CD14-positive monocyte (primary cell): ENCODE measurements around the gene HDAC4. TPM values are rescaled to one million over a fixed set of nuclear protein-coding genes. Genes with fewer than 3 reads are reported as not detected.
A peak's percentile ranks its signal among the peaks of the same experiment; 100 is the strongest.

Experiments used
- DNase-seq, 3 donors: peaks; one replicate each; pipeline ENCODE4 v3.0.0-alpha.2; 2011 to 2022
- H2AFZ ChIP-seq: 2 replicates; pipeline ENCODE4 v1.6.0; 2012; ENCODE audit warnings: mild to moderate bottlenecking, low read depth, low read length, inconsistent platforms; ENCODE audit not compliant: insufficient read depth, poor library complexity, severe bottlenecking
- H3K27ac ChIP-seq, 2 donors: 1 replicate in 1 of 2; 2 replicates in 1 of 2; pipeline ENCODE4 v1.5.1; 2012 to 2013; ENCODE audit warnings: low read length in 2 of 2, control low read depth in 1 of 2, inconsistent platforms in 1 of 2, low read depth in 1 of 2, mild to moderate bottlenecking in 1 of 2
- H3K27me3 ChIP-seq, 2 donors: one replicate each; pipeline versions ENCODE4 v1.6.0 to v1.6.1; 2011 to 2013; ENCODE audit warnings: low read length in 2 of 2; ENCODE audit not compliant: control insufficient read depth in 2 of 2, insufficient read depth in 2 of 2
- H3K36me3 ChIP-seq, 2 donors: replicated peaks in 1 of 2; 1 replicate in 1 of 2; 2 replicates in 1 of 2; pipeline versions ENCODE4 v1.5.1 to v1.6.1; 2012 to 2013; ENCODE audit warnings: low read length in 2 of 2, control low read depth in 1 of 2, inconsistent platforms in 1 of 2, mild to moderate bottlenecking in 1 of 2; ENCODE audit not compliant: insufficient read depth in 2 of 2, control insufficient read depth in 1 of 2
- H3K4me1 ChIP-seq, 2 donors: 1 replicate in 1 of 2; 2 replicates in 1 of 2; pipeline versions ENCODE4 v1.5.1 to v1.6.1; 2012 to 2013; ENCODE audit warnings: low read length in 2 of 2, control low read depth in 1 of 2, inconsistent platforms in 1 of 2, mild to moderate bottlenecking in 1 of 2, moderate library complexity in 1 of 2; ENCODE audit not compliant: insufficient read depth in 2 of 2, control insufficient read depth in 1 of 2
- H3K4me2 ChIP-seq: replicated peaks from 2 replicates; pipeline ENCODE3; 2012; ENCODE audit warnings: low read length, moderate library complexity, mild to moderate bottlenecking; ENCODE audit not compliant: poor library complexity, severe bottlenecking; ENCODE audit errors: extremely low read depth
- H3K4me3 ChIP-seq, 3 experiments: fragments of 200-600 bp in 1 of 3; sonication (generic) in 1 of 3; replicated peaks in 1 of 3; 1 replicate in 2 of 3; 2 replicates in 1 of 3; pipeline ENCODE4 v1.5.1; 2011 to 2013; ENCODE audit warnings: low read length in 3 of 3, mild to moderate bottlenecking in 3 of 3, control low read depth in 2 of 3, low read depth in 2 of 3, inconsistent platforms in 1 of 3, moderate library complexity in 1 of 3
- H3K79me2 ChIP-seq: 2 replicates; pipeline ENCODE4 v1.6.0; 2012; ENCODE audit warnings: mild to moderate bottlenecking, control low read depth, inconsistent platforms, low read length, moderate library complexity; ENCODE audit not compliant: insufficient read depth
- H3K9ac ChIP-seq: 2 replicates; pipeline ENCODE4 v1.6.0; 2017; ENCODE audit warnings: low read length, mild to moderate bottlenecking; ENCODE audit not compliant: insufficient read depth, poor library complexity, severe bottlenecking
- H3K9me3 ChIP-seq, 2 donors: replicated peaks in 1 of 2; 1 replicate in 1 of 2; 2 replicates in 1 of 2; pipeline versions ENCODE4 v1.5.1 to v1.6.1; 2012 to 2013; ENCODE audit warnings: low read length in 2 of 2, control low read depth in 1 of 2; ENCODE audit not compliant: control insufficient read depth in 1 of 2, insufficient read depth in 1 of 2
- H4K20me1 ChIP-seq: 2 replicates; pipeline ENCODE4 v1.6.0; 2012; ENCODE audit warnings: mild to moderate bottlenecking, low read length, control low read depth, moderate library complexity; ENCODE audit not compliant: insufficient read depth
- H3K27ac Mint-ChIP-seq, 7 donors: one replicate each; pipeline ENCODE4 v1.8.0; 2020; ENCODE audit warnings: mild to moderate bottlenecking in 7 of 7, mixed read lengths in 7 of 7, moderate library complexity in 6 of 7, inconsistent platforms in 2 of 7
- H3K27me3 Mint-ChIP-seq, 3 donors: one replicate each; pipeline ENCODE4 v1.8.0; 2021 to 2022; ENCODE audit warnings: low read depth in 3 of 3, mild to moderate bottlenecking in 3 of 3, mixed read lengths in 3 of 3, moderate library complexity in 3 of 3, inconsistent platforms in 1 of 3
- H3K36me3 Mint-ChIP-seq, 2 donors: one replicate each; pipeline ENCODE4 v1.8.0; 2020; ENCODE audit warnings: mixed read lengths in 2 of 2, inconsistent platforms in 1 of 2, mild to moderate bottlenecking in 1 of 2
- H3K4me1 Mint-ChIP-seq: one replicate; pipeline ENCODE4 v1.8.0; 2020; ENCODE audit warnings: mild to moderate bottlenecking, mixed read lengths
- H3K4me3 Mint-ChIP-seq, 2 donors: one replicate each; pipeline ENCODE4 v1.8.0; 2020; ENCODE audit warnings: mild to moderate bottlenecking in 2 of 2, mixed read lengths in 2 of 2, moderate library complexity in 1 of 2
- H3K9me3 Mint-ChIP-seq, 7 donors: one replicate each; pipeline ENCODE4 v1.8.0; 2020 to 2022; ENCODE audit warnings: mixed read lengths in 7 of 7, mild to moderate bottlenecking in 6 of 7, moderate library complexity in 6 of 7, inconsistent platforms in 2 of 7
- CTCF ChIP-seq: fragments of 200-600 bp; IDR thresholded peaks from one replicate; pipeline ENCODE4 v1.8.0; 2022; ENCODE audit warnings: antibody characterized with exemption, mild to moderate bottlenecking
- WGBS: methylation state at CpG from one replicate; pipeline ENCODE4 v1.1.5; 2013; ENCODE audit warnings: missing lambda C conversion rate; ENCODE audit not compliant: insufficient coverage; 5-methylcytosine and 5-hydroxymethylcytosine counted together
- intact Hi-C, 2 donors: fragments of 100-400 bp; cut with micrococcal nuclease; formaldehyde crosslinking; loops; one replicate each; pipeline versions ENCODE4 v1.15.0 to v1.15.1; 2023
- polyA plus RNA-seq, 3 donors: library from polyadenylated mRNA; depleted of rRNA in 1 of 3; unstranded in 2 of 3; stranded (reverse) in 1 of 3; fragments of 300-500 nt in 2 of 3; fragments of >200 nt in 1 of 3; fragmentation: Illumina TruSeq in 2 of 3; gene quantifications; 1 replicate in 2 of 3; 2 replicates in 1 of 3; pipeline ENCODE4 v1.2.3, GENCODE V29; 2012 to 2021

Gene HDAC4
- polyA plus RNA-seq, 3 donors = 3.3 to 23.0 (median 4.5) TPM

GRCh38 chr2:239393388-239393940 lies 7.4 kb downstream of the HDAC4 start:
- Histone ChIP-seq H3K79me2 (peaks cover 99% of the 10 kb centered on the region), H3K4me1 (peaks cover 0 to 21% of the 10 kb centered on the region in 2 donors), H3K27me3 (no peaks in the 10 kb centered on the region), H3K9ac (no peak overlapping the region), H2AFZ (no peak overlapping the region), H3K4me2 (no peak overlapping the region), H3K36me3 (peaks cover 8 to 31% of the 10 kb centered on the region in 2 donors), H4K20me1 (peaks cover 69% of the 10 kb centered on the region), H3K9me3 (peaks cover 0 to 8% of the 10 kb centered on the region in 2 donors), H3K4me3 (no peak overlapping the region), H3K27ac (peak overlapping the region in 1 of 2 donors; percentile 31)
- Mint-ChIP-seq H3K27ac (peak overlapping the region in 5 of 7 donors; percentile 33 to 84 (median 66)), H3K27me3 (no peaks in the 10 kb centered on the region), H3K4me1 (peaks cover 40% of the 10 kb centered on the region), H3K9me3 (peaks cover 2 to 11% (median 5%) of the 10 kb centered on the region in 7 donors), H3K4me3 (no peak overlapping the region), H3K36me3 (peaks cover 27 to 43% of the 10 kb centered on the region in 2 donors)
- no peak for TF ChIP-seq CTCF
- intact Hi-C loops = loop anchor here in 1 of 2 donors (10.0 kb wide), 1 partner anchor 119 kb away; no protein-coding TSS in a partner anchor
- no peak for DNase-seq
- 58% methylated on average over 6 of the region's 7 CpGs for whole genome bisulfite sequencing

- intact Hi-C loops = loop anchor here in 1 of 2 donors (10.0 kb wide), 1 partner anchor 118 kb away; no protein-coding TSS in a partner anchor
- no peak for TF ChIP-seq CTCF
- Mint-ChIP-seq H3K36me3 (peaks cover 29 to 47% of the 10 kb centered on the region in 2 donors), H3K9me3 (peaks cover 2 to 11% (median 5%) of the 10 kb centered on the region in 7 donors), H3K4me3 (no peak overlapping the region), H3K4me1 (peaks cover 36% of the 10 kb centered on the region), H3K27me3 (no peaks in the 10 kb centered on the region), H3K27ac (peak overlapping the region in 4 of 7 donors; percentile 33 to 64 (median 38))
- Histone ChIP-seq H3K27ac (peak overlapping the region in 1 of 2 donors; percentile 31), H3K9ac (no peak overlapping the region), H3K79me2 (peaks cover 99% of the 10 kb centered on the region), H2AFZ (no peak overlapping the region), H3K4me2 (no peak overlapping the region), H3K4me1 (peaks cover 0 to 15% of the 10 kb centered on the region in 2 donors), H3K36me3 (peaks cover 14 to 38% of the 10 kb centered on the region in 2 donors), H3K27me3 (no peaks in the 10 kb centered on the region), H4K20me1 (peaks cover 71% of the 10 kb centered on the region), H3K9me3 (peaks cover 0 to 8% of the 10 kb centered on the region in 2 donors), H3K4me3 (no peak overlapping the region)
- DNase-seq = no peak
- WGBS = 90% methylated on average over 10 of the region's 14 CpGs
Observed at GRCh38 chr2:239392688-239393387, 8.0 kb downstream of the HDAC4 start.
